ENCODE measurements around the gene CD68.

- TF ChIP-seq, protein P1, sequence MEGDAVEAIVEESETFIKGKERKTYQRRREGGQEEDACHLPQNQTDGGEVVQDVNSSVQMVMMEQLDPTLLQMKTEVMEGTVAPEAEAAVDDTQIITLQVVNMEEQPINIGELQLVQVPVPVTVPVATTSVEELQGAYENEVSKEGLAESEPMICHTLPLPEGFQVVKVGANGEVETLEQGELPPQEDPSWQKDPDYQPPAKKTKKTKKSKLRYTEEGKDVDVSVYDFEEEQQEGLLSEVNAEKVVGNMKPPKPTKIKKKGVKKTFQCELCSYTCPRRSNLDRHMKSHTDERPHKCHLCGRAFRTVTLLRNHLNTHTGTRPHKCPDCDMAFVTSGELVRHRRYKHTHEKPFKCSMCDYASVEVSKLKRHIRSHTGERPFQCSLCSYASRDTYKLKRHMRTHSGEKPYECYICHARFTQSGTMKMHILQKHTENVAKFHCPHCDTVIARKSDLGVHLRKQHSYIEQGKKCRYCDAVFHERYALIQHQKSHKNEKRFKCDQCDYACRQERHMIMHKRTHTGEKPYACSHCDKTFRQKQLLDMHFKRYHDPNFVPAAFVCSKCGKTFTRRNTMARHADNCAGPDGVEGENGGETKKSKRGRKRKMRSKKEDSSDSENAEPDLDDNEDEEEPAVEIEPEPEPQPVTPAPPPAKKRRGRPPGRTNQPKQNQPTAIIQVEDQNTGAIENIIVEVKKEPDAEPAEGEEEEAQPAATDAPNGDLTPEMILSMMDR (IDR thresholded peaks at IDR 0.05): no peak
- no peak for TF ChIP-seq POLR2A (IDR thresholded peaks at IDR 0.05)
These were observed 10.7 kb downstream of the CD68 start, which contains the start of gene SOX15 for GRCh38 chr17:7589891-7590691.
